ENCODE measurements around the gene MAPT. TPM values are rescaled to one million over a fixed set of nuclear protein-coding genes. Genes with fewer than 3 reads are reported as not detected.

MAPT gene
- total and polyA plus RNA-seq, 2 of the 13 experiments (the other 11 are each of a cell fraction or from before 2014, with no cell fraction given) = 2.1 to 2.8 TPM

GRCh38 chr17:46001390-46002310 is 107.3 kb downstream of the MAPT start (continued):
- TF ChIP-seq ZNF318 (CRISPR knock-in tag; IDR thresholded peaks at IDR 0.05) (0 out of 2 replicates have a peak, but pooled peaks have one; percentile 29), ZBTB46 (CRISPR knock-in tag; IDR thresholded peaks at IDR 0.05; ENCODE audit: borderline replicate concordance) (0 out of 2 replicates have a peak, but pooled peaks have one; percentile 49), NPAS2 (CRISPR knock-in tag; IDR thresholded peaks at IDR 0.05; ENCODE audit: borderline replicate concordance) (no peak), FOXC1 (CRISPR knock-in tag; IDR thresholded peaks at IDR 0.05; ENCODE audit: borderline replicate concordance) (no peak), ZNF768 (CRISPR knock-in tag; IDR thresholded peaks at IDR 0.05) (peak; percentile 7; the same call in 1 of the 2 replicates), ZNF441 (CRISPR knock-in tag; IDR thresholded peaks at IDR 0.05; ENCODE audit: borderline replicate concordance) (no peak), PRDM4 (CRISPR knock-in tag; IDR thresholded peaks at IDR 0.05; ENCODE audit: borderline replicate concordance) (no peak), CTCF (CRISPR knock-in tag; IDR thresholded peaks at IDR 0.05) (no peak), STAT5B (CRISPR knock-in tag; IDR thresholded peaks at IDR 0.05) (no peak), JDP2 (CRISPR knock-in tag; IDR thresholded peaks at IDR 0.05; ENCODE audit: borderline replicate concordance) (no peak), DNMT1 (CRISPR knock-in tag; IDR thresholded peaks at IDR 0.05) (peak; percentile 47; the same call in 1 of the 2 replicates)

Measured in HepG2 (cell line).